Activated T-cell treated with anti-CD3 and anti-CD28 coated beads for 4 hours (primary cell): ENCODE data around the gene KRT3.
"Not testable (repeated sequence)": the region's sequence is repeated elsewhere in the genome, so short reads cannot be mapped to it uniquely, and the experiment has no call there.

ENCODE experiments used
- DNase-seq: peaks from one replicate; pipeline ENCODE4 v3.0.0-alpha.2; 2020

The KRT3 gene

GRCh38 chr12:52777566-52777965 lies 18.4 kb downstream of the KRT3 start:
- DNase-seq = no peak

GRCh38 chr12:52776913-52777395 lies 19.0 kb downstream of the KRT3 start, which contains the start of gene KRT76:
KRT76 (minus strand) TSS chr12:52777345; CDS start chr12:52777291, 54 bp downstream.
- DNase-seq = no peak

- no peak for DNase-seq
These were observed 19.5 kb downstream of the KRT3 start for GRCh38 chr12:52776435-52776834.

- no peak for DNase-seq
These were observed 21.2 kb downstream of the KRT3 start for GRCh38 chr12:52774629-52775250.

GRCh38 chr12:52772772-52773171 lies 23.1 kb downstream of the KRT3 start:
- DNase-seq = no peak

GRCh38 chr12:52772188-52772587 lies 23.7 kb downstream of the KRT3 start:
- DNase-seq = no peak

- DNase-seq = no peak
These were observed 24.4 kb downstream of the KRT3 start for GRCh38 chr12:52771505-52771904.

- no peak for DNase-seq
These were observed 24.8 kb downstream of the KRT3 start for GRCh38 chr12:52771088-52771487.

- DNase-seq = no peak
These were observed 26.0 kb downstream of the KRT3 start for GRCh38 chr12:52769946-52770345.

- DNase-seq = no peak
These were observed 26.6 kb downstream of the KRT3 start for GRCh38 chr12:52769354-52769753.

- DNase-seq = no peak
These were observed 27.3 kb downstream of the KRT3 start for GRCh38 chr12:52768479-52769200.

- no peak for DNase-seq
These were observed 28.5 kb downstream of the KRT3 start for GRCh38 chr12:52767427-52767826.

- DNase-seq = no peak
These were observed 28.9 kb downstream of the KRT3 start for GRCh38 chr12:52767020-52767379.

GRCh38 chr12:52766351-52767019 lies 29.4 kb downstream of the KRT3 start:
- DNase-seq = no peak

GRCh38 chr12:52765702-52766101 lies 30.2 kb downstream of the KRT3 start:
- no peak for DNase-seq

GRCh38 chr12:52763991-52764390 lies 31.9 kb downstream of the KRT3 start:
- no peak for DNase-seq

GRCh38 chr12:52763036-52763659 lies 32.8 kb downstream of the KRT3 start:
- no peak for DNase-seq

- no peak for DNase-seq
These were observed 34.1 kb downstream of the KRT3 start for GRCh38 chr12:52761802-52762201.

GRCh38 chr12:52761218-52761617 lies 34.7 kb downstream of the KRT3 start:
- DNase-seq = not testable (repeated sequence)

- no peak for DNase-seq
These were observed 35.3 kb downstream of the KRT3 start for GRCh38 chr12:52760623-52761022.

- no peak for DNase-seq
These were observed 36.2 kb downstream of the KRT3 start for GRCh38 chr12:52759695-52760094.

GRCh38 chr12:52759218-52759617 lies 36.7 kb downstream of the KRT3 start:
- no peak for DNase-seq

GRCh38 chr12:52757449-52758176 lies 38.3 kb downstream of the KRT3 start:
- DNase-seq = no peak
